A549 (cell line): ENCODE results near the gene PTPRK. TPM values are rescaled to one million over a fixed set of nuclear protein-coding genes. Genes with fewer than 3 reads are reported as not detected.

Source experiments
- ATAC-seq, 2 experiments: fragments of 200-7000 bp in 1 of 2; fragments of >200 bp in 1 of 2; cut with Nextera tagmentation in 1 of 2; cut with Tn5 transposase in 1 of 2; 3 replicates each; pipeline versions ENCODE4 v1.8.0 to v1.9.1; 2018 to 2020; ENCODE audit warnings: mild to moderate bottlenecking in 1 of 2, moderate library complexity in 1 of 2
- CTCF ChIA-PET: fragments of 300-600 bp; sonication (Branson Sonifier 250); formaldehyde crosslinking; extraction: SDS; loops from one replicate; lab custom pipeline; 2021; ENCODE audit warnings: antibody characterized with exemption, inconsistent platforms; lab: Yijun Ruan, JAX
- POLR2A ChIA-PET: fragments of 350-600 bp; formaldehyde crosslinking; extraction: SDS; loops from one replicate; lab custom pipeline; 2021; ENCODE audit warnings: antibody characterized with exemption, inconsistent platforms; lab: Yijun Ruan, JAX
- DNase-seq, 2 experiments: peaks; one replicate each; pipeline versions ENCODE4 v3.0.0 to v3.0.0-alpha.2; 2011 to 2016; ENCODE audit warnings: low read depth in 1 of 2, low spot score in 1 of 2
- FAIRE-seq: peaks from 2 replicates; lab custom pipeline; 2011; peaks lifted over from hg19 to GRCh38; lab: Jason Lieb, UNC
- H3K27ac ChIP-seq, 2 experiments: fragments of >200 bp; sonication (Bioruptor Twin); formaldehyde crosslinking; 3 replicates each; pipeline ENCODE4 v1.5.1; 2016 to 2017
- H3K4me1 ChIP-seq: fragments of >200 bp; sonication (Bioruptor Twin); formaldehyde crosslinking; 3 replicates; pipeline ENCODE4 v1.6.1; 2016
- H3K4me2 ChIP-seq: fragments of >200 bp; sonication (Bioruptor Twin); formaldehyde crosslinking; 3 replicates; pipeline ENCODE4 v1.6.1; 2016
- H3K4me3 ChIP-seq: fragments of >200 bp; sonication (Bioruptor Twin); formaldehyde crosslinking; 3 replicates; pipeline ENCODE4 v1.5.1; 2016
- H3K9me3 ChIP-seq: fragments of >200 bp; sonication (Bioruptor Twin); formaldehyde crosslinking; 3 replicates; pipeline ENCODE4 v1.6.1; 2016
- ATOH8 ChIP-seq: fragments of 250-450 bp; sonication (Bioruptor Pico); IDR thresholded peaks from 2 replicates; pipeline ENCODE4 v1.5.0; 2020; ENCODE audit warnings: low read depth, mild to moderate bottlenecking, moderate library complexity
- CBX2 ChIP-seq: fragments of 200-600 bp; sonication (generic); IDR thresholded peaks from 2 replicates; pipeline ENCODE4 v1.6.1; 2016; ENCODE audit warnings: low read depth, mild to moderate bottlenecking, borderline replicate concordance
- CBX8 ChIP-seq: fragments of 200-600 bp; sonication (generic); IDR thresholded peaks from 2 replicates; pipeline ENCODE4 v1.6.1; 2016
- CHD4 ChIP-seq: fragments of 200-600 bp; sonication (generic); IDR thresholded peaks from 2 replicates; pipeline ENCODE4 v1.6.1; 2016; ENCODE audit warnings: antibody characterized with exemption, mild to moderate bottlenecking, borderline replicate concordance
- CTCF ChIP-seq: fragments of >200 bp; sonication (Bioruptor Twin); formaldehyde crosslinking; IDR thresholded peaks from 3 replicates; pipeline ENCODE4 v1.5.1; 2016
- EHMT2 ChIP-seq: fragments of 200-600 bp; sonication (generic); IDR thresholded peaks from 2 replicates; pipeline ENCODE4 v1.6.1; 2016; ENCODE audit warnings: antibody characterized with exemption, low read depth, mild to moderate bottlenecking, moderate library complexity
- FOSB ChIP-seq: fragments of 250-450 bp; sonication (Bioruptor Pico); IDR thresholded peaks from 2 replicates; pipeline ENCODE4 v1.5.0; 2020; ENCODE audit warnings: mild to moderate bottlenecking, moderate library complexity
- FOSL2 ChIP-seq, 2 experiments: fragments of 450-650 bp in 1 of 2; fragments of >200 bp in 1 of 2; sonication (Bioruptor Twin) in 1 of 2; formaldehyde crosslinking; IDR thresholded peaks; 2 replicates each; pipeline versions ENCODE4 v1.5.0 to v1.6.1; 2016 to 2020; ENCODE audit warnings: mild to moderate bottlenecking in 1 of 2, moderate library complexity in 1 of 2
- HEYL ChIP-seq: fragments of 250-450 bp; sonication (Bioruptor Pico); IDR thresholded peaks from 2 replicates; pipeline ENCODE4 v1.8.0; 2021; ENCODE audit warnings: mild to moderate bottlenecking, moderate library complexity
- HOXA7 ChIP-seq: fragments of 250-450 bp; sonication (Bioruptor Pico); IDR thresholded peaks from 2 replicates; pipeline ENCODE4 v1.5.0; 2020; ENCODE audit warnings: mild to moderate bottlenecking, moderate library complexity
- JUNB ChIP-seq: fragments of >200 bp; sonication (Bioruptor Twin); formaldehyde crosslinking; IDR thresholded peaks from 2 replicates; pipeline ENCODE4 v1.6.1; 2016
- MYC ChIP-seq: IDR thresholded peaks from 2 replicates; pipeline ENCODE4 v1.6.1; 2012; ENCODE audit warnings: mild to moderate bottlenecking, inconsistent platforms, low read length, improper control_type of control experiment, borderline replicate concordance
- NR3C1 ChIP-seq: fragments of >200 bp; sonication (Bioruptor Twin); formaldehyde crosslinking; IDR thresholded peaks from 3 replicates; pipeline ENCODE4 v1.6.1; 2017
- PBX3 ChIP-seq: IDR thresholded peaks from 2 replicates; pipeline ENCODE4 v1.6.1; 2012
- RAD21 ChIP-seq, 2 experiments: fragments of >200 bp in 1 of 2; sonication (Bioruptor Twin) in 1 of 2; formaldehyde crosslinking in 1 of 2; IDR thresholded peaks in 1 of 2; conservative IDR thresholded peaks in 1 of 2; 2 replicates in 1 of 2; 3 replicates in 1 of 2; pipeline ENCODE4 v1.6.1; 2012 to 2018; ENCODE audit warnings: inconsistent platforms in 1 of 2
- SREBF2 ChIP-seq: fragments of 450-650 bp; IDR thresholded peaks from 2 replicates; pipeline ENCODE4 v1.6.1; 2014; ENCODE audit warnings: mild to moderate bottlenecking, moderate library complexity
- TP53 ChIP-seq: fragments of 250-450 bp; sonication (Bioruptor Pico); IDR thresholded peaks from 2 replicates; pipeline ENCODE4 v1.5.0; 2021; ENCODE audit warnings: mild to moderate bottlenecking, moderate library complexity
- ZNF302 ChIP-seq: fragments of 250-450 bp; sonication (Bioruptor Pico); IDR thresholded peaks from 2 replicates; pipeline ENCODE4 v1.9.0; 2021; ENCODE audit warnings: inconsistent platforms, mild to moderate bottlenecking, moderate library complexity
- WGBS: methylation state at CpG from one replicate; pipeline ENCODE4 v1.1.6; 2017; ENCODE audit errors: missing lambda C conversion rate; 5-methylcytosine and 5-hydroxymethylcytosine counted together
- polyA plus RNA-seq, 4 experiments: library from polyadenylated mRNA; depleted of rRNA in 3 of 4; stranded (reverse); fragments of >200 nt; fragmentation: RNase III in 1 of 4; extraction: RNeasy Plus Mini Kit Qiagen cat#74134 plus additional on column Dnase treatment in 1 of 4; gene quantifications; 2 replicates in 3 of 4; 3 replicates in 1 of 4; pipeline ENCODE4 v1.2.3, GENCODE V29; 2011 to 2017

PTPRK gene
- polyA plus RNA-seq, 2 of the 4 experiments (the other 2 are of a cell fraction) = 14.4 to 16.1 TPM

- TF ChIP-seq JUNB (no peak), HEYL (CRISPR knock-in tag) (no peak), ATOH8 (CRISPR knock-in tag) (no peak)
- ChIA-PET POLR2A (no interaction called here), CTCF (interaction anchor here (1.2 kb wide), 1 partner anchor 9 kb away, joined by 3 read pairs; no protein-coding TSS in a partner anchor)
- no peak for DNase-seq
- no peak overlapping the region for H3K4me2 ChIP-seq
- WGBS = 66% methylated on average over 3 of the region's 3 CpGs
- ATAC-seq = no peak
- H3K4me1 ChIP-seq = no peaks in the 10 kb centered on the region
- H3K4me3 ChIP-seq = no peak overlapping the region
- H3K9me3 ChIP-seq = no peaks in the 10 kb centered on the region
- no peak for FAIRE-seq
- no peak overlapping the region for H3K27ac ChIP-seq
Observed at GRCh38 chr6:128241216-128241615, 279.2 kb downstream of the PTPRK start.

GRCh38 chr6:128240024-128240428 lies 280.4 kb downstream of the PTPRK start:
- Histone ChIP-seq H3K4me1 (no peaks in the 10 kb centered on the region), H3K27ac (no peak overlapping the region), H3K9me3 (no peaks in the 10 kb centered on the region), H3K4me3 (no peak overlapping the region), H3K4me2 (no peak overlapping the region)
- TF ChIP-seq CTCF = no peak
- TF ChIP-seq NR3C1 = no peak
- POLR2A ChIA-PET = no interaction called here
- CTCF ChIA-PET = no interaction called here
- WGBS = 96% methylated on average over 3 of the region's 3 CpGs
- FAIRE-seq (no peak), ATAC-seq (no peak), DNase-seq (no peak)

GRCh38 chr6:128239146-128239545 lies 281.3 kb downstream of the PTPRK start:
- Histone ChIP-seq H3K27ac (no peak overlapping the region), H3K9me3 (no peaks in the 10 kb centered on the region), H3K4me3 (no peak overlapping the region), H3K4me2 (no peak overlapping the region), H3K4me1 (no peaks in the 10 kb centered on the region)
- ChIA-PET POLR2A (no interaction called here), CTCF (no interaction called here)
- FAIRE-seq (no peak), DNase-seq (no peak), ATAC-seq (no peak)
- 91% methylated on average over 1 of the region's 1 CpG for WGBS
- TF ChIP-seq EHMT2 (no peak), CHD4 (no peak), RAD21 (conservative IDR thresholded peaks at IDR 0.05 in 1 of 2, IDR thresholded peaks at IDR 0.05 in 1 of 2) (no peak), CBX2 (no peak)

- H3K4me2 ChIP-seq = no peak overlapping the region
- ATAC-seq = no peak
- H3K9me3 ChIP-seq = no peaks in the 10 kb centered on the region
- no peak for TF ChIP-seq PBX3
- no peak for TF ChIP-seq CBX8
- TF ChIP-seq CBX2 = no peak
- no peak for TF ChIP-seq ATOH8 (CRISPR knock-in tag)
- TF ChIP-seq HOXA7 = no peak
- no peak for TF ChIP-seq TP53 (CRISPR knock-in tag)
- TF ChIP-seq FOSB (CRISPR knock-in tag) = no peak
- TF ChIP-seq ZNF302 (CRISPR knock-in tag) = no peak
- no peak for TF ChIP-seq MYC
- no peak for TF ChIP-seq SREBF2
- TF ChIP-seq FOSL2 (IDR thresholded peaks at IDR 0.05) = no peak
- TF ChIP-seq FOSL2 (CRISPR knock-in tag; IDR thresholded peaks at IDR 0.05) = no peak
- POLR2A ChIA-PET = no interaction called here
- H3K4me3 ChIP-seq = no peak overlapping the region
- CTCF ChIA-PET = no interaction called here
- 40% methylated on average over 1 of the region's 1 CpG for WGBS
- FAIRE-seq = no peak
- no peak overlapping the region for H3K27ac ChIP-seq
- H3K4me1 ChIP-seq = no peaks in the 10 kb centered on the region
- no peak for DNase-seq
Observed at GRCh38 chr6:128238225-128238624, 282.2 kb downstream of the PTPRK start.
